Adrenal gland (tissue), 12 donors: ENCODE results near the gene PDE6B. TPM values are rescaled to one million over a fixed set of nuclear protein-coding genes. Genes with fewer than 3 reads are reported as not detected.

ENCODE experiments used
- DNase-seq, 7 donors: peaks; one replicate each; pipeline ENCODE4 v3.0.0-alpha.2; 2019 to 2020
- H3K27ac ChIP-seq, 5 donors: fragments of 200-600 bp; sonication (generic) in 4 of 5; 1 replicate in 3 of 5; 2 replicates in 2 of 5; pipeline versions ENCODE4 v1.5.1 to v1.8.0; 2016 to 2020; ENCODE audit warnings: mild to moderate bottlenecking in 1 of 5
- H3K27me3 ChIP-seq: fragments of 200-600 bp; 2 replicates; pipeline ENCODE4 v1.8.0; 2021
- H3K36me3 ChIP-seq, 2 donors: fragments of 200-600 bp; replicated peaks in 1 of 2; 1 replicate in 1 of 2; 2 replicates in 1 of 2; pipeline versions ENCODE4 v1.5.1 to v1.8.0; 2018 to 2022
- H3K4me1 ChIP-seq, 2 donors: fragments of 200-600 bp; replicated peaks in 1 of 2; 1 replicate in 1 of 2; 2 replicates in 1 of 2; pipeline versions ENCODE4 v1.5.1 to v1.8.0; 2018 to 2021
- H3K4me3 ChIP-seq, 4 donors: fragments of 200-600 bp; sonication (generic) in 3 of 4; one replicate each; pipeline ENCODE4 v1.5.1; 2016 to 2018
- H3K9me3 ChIP-seq, 3 donors: fragments of 200-600 bp; sonication (generic) in 1 of 3; replicated peaks in 1 of 3; 1 replicate in 2 of 3; 2 replicates in 1 of 3; pipeline versions ENCODE4 v1.5.1 to v1.8.0; 2016 to 2021
- CTCF ChIP-seq, 6 experiments: fragments of 450-650 bp in 4 of 6; fragments of 200-600 bp in 2 of 6; sonication (generic) in 1 of 6; IDR thresholded peaks; 1 replicate in 5 of 6; 2 replicates in 1 of 6; pipeline versions ENCODE4 v1.5.1 to v1.8.0; 2016 to 2021; ENCODE audit warnings: antibody characterized with exemption in 6 of 6, mild to moderate bottlenecking in 2 of 6, moderate library complexity in 1 of 6
- POLR2A ChIP-seq, 2 donors: fragments of 450-650 bp; IDR thresholded peaks; one replicate each; pipeline ENCODE4 v1.6.1; 2017; ENCODE audit warnings: antibody characterized with exemption in 2 of 2, mild to moderate bottlenecking in 2 of 2, moderate library complexity in 1 of 2
- WGBS, 4 donors: extraction: QIAGEN DNeasy Blood & Tissue Kit in 2 of 4; methylation state at CpG; one replicate each; pipeline versions ENCODE4 v1.1.5 to v1.1.7; 2013 to 2017; 5-methylcytosine and 5-hydroxymethylcytosine counted together
- intact Hi-C, 2 donors: fragments of 100-400 bp; cut with DNase I; formaldehyde crosslinking; loops; one replicate each; pipeline versions ENCODE4 v1.14.1 to v1.15.0; 2022 to 2023
- polyA plus RNA-seq, 3 donors: library from polyadenylated mRNA; stranded (reverse); fragments of 200-250 nt in 2 of 3; fragments of 350-450 nt in 1 of 3; fragmentation: Illumina TruSeq in 1 of 3; extraction: RNeasy Lipid Tissue Mini Kit (QIAGEN cat#74804) in 1 of 3; gene quantifications; one replicate each; pipeline ENCODE4 v1.2.3, GENCODE V29; 2013 to 2014
- total RNA-seq, 9 donors: library from RNA; depleted of rRNA in 4 of 9; stranded (reverse); fragments of >200 nt in 4 of 9; fragments of 120-200 nt in 1 of 9; fragmentation: NEBNext Ultra II Directional in 1 of 9; extraction: Animal tissue kit (Norgen Biotek cat#: 25700) in 1 of 9; gene quantifications; one replicate each; pipeline versions ENCODE4 v1.1.0 to v1.2.4, GENCODE V29; 2013 to 2023
- donor health status: healthy with polysubstance abuse.
- donor health status: Bipolar disorder and iron deficiency.
- donor health status: DM: yes; HTN: yes; CAD: no.
- donor health status: DM: no; HTN: no; CAD: no.
- donor health status: DM: no; HTN: no; CAD: no.
- donor health status: DM: yes; HTN: yes; CAD: no.

The PDE6B gene
- total and polyA plus RNA-seq, 12 donors = 0.68 to 26.6 (median 1.9) TPM; not detected in 2

DNA sequence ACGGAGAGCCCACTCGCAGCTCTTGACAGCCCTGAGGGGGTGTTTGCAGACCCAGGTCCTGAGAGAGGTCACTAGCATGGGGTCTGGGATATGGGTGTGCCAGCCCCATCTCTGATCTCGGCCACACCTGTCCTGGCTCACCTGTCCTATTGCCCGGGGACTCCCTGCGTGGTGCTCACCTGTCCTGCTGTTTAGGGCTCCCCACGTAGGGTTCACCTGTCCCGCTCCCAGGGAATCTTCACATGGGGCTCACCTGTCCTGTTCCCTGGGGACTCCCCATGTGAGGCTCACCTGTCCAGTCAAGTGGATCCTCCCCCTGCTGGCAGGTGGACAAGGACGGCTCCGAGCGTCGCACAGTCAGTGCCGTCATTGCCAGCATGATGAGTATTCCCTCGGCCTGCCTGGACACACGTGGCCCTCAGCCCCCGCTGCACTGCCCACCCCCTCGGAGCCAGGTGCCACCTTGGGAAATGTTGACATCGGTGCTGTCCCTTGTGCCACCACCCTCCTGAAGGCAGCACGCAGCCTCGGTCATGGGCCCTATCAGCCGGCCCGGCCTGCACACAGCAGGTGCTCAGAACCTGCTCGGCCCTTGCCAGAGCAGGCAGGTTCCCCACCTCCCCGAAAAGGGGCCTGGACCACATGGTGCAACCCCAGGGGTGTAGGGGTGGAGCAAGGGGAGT is 57.3 kb downstream of the PDE6B start:
- peaks cover 30 to 46% of the 10 kb centered on the region in 2 donors for H3K4me1 ChIP-seq
- H3K36me3 ChIP-seq = no peaks in the 10 kb centered on the region
- DNase-seq = peak in 2 of 7 donors; percentile 38 to 59
- H3K27me3 ChIP-seq = no peaks in the 10 kb centered on the region
- WGBS, 4 donors = 65 to 94% (median 84%) methylated on average over 8 to 23 of the region's 23 CpGs
- no peaks in the 10 kb centered on the region for H3K9me3 ChIP-seq
- intact Hi-C loops = no loop called here
- TF ChIP-seq CTCF (IDR thresholded peaks at IDR 0.05) = no peak
- TF ChIP-seq POLR2A (IDR thresholded peaks at IDR 0.05) = no peak
- H3K27ac ChIP-seq = no peak overlapping the region
- H3K4me3 ChIP-seq = no peak overlapping the region

GRCh38 chr4:683247-683897 is 58.0 kb downstream of the PDE6B start:
- Histone ChIP-seq H3K36me3 (no peaks in the 10 kb centered on the region), H3K27me3 (no peaks in the 10 kb centered on the region), H3K27ac (peak overlapping the region in 1 of 5 donors; percentile 2), H3K4me1 (peaks cover 35 to 49% of the 10 kb centered on the region in 2 donors), H3K4me3 (no peak overlapping the region), H3K9me3 (no peaks in the 10 kb centered on the region)
- intact Hi-C loops = no loop called here
- WGBS, 4 donors = 81 to 90% (median 85%) methylated on average over 5 to 25 of the region's 25 CpGs
- TF ChIP-seq CTCF (IDR thresholded peaks at IDR 0.05) (no peak), POLR2A (IDR thresholded peaks at IDR 0.05) (no peak)
- DNase-seq = peak in 2 of 7 donors; percentile 14 to 40

- Histone ChIP-seq H3K9me3 (no peaks in the 10 kb centered on the region), H3K4me1 (peaks cover 30 to 47% of the 10 kb centered on the region in 2 donors), H3K36me3 (no peaks in the 10 kb centered on the region), H3K27ac (peak overlapping the region in 1 of 5 donors; percentile 2), H3K4me3 (no peak overlapping the region), H3K27me3 (no peaks in the 10 kb centered on the region)
- intact Hi-C loops = no loop called here
- 32 to 62% (median 46%) methylated on average over 4 to 19 of the region's 19 CpGs for WGBS, 4 donors
- no peak for TF ChIP-seq POLR2A (IDR thresholded peaks at IDR 0.05)
- peak; percentile 72 to 84 (median 76) for TF ChIP-seq CTCF (IDR thresholded peaks at IDR 0.05)
- DNase-seq = peak; percentile 81 to 91 (median 87)
Observed at GRCh38 chr4:683982-684622, 58.7 kb downstream of the PDE6B start.

- Histone ChIP-seq H3K9me3 (no peaks in the 10 kb centered on the region), H3K36me3 (no peaks in the 10 kb centered on the region), H3K27ac (no peak overlapping the region), H3K4me3 (no peak overlapping the region), H3K27me3 (no peaks in the 10 kb centered on the region), H3K4me1 (peaks cover 29 to 50% of the 10 kb centered on the region in 2 donors)
- no peak for TF ChIP-seq CTCF (IDR thresholded peaks at IDR 0.05)
- TF ChIP-seq POLR2A (IDR thresholded peaks at IDR 0.05) = no peak
- intact Hi-C loops = no loop called here
- peak in 1 of 7 donors; percentile 27 for DNase-seq
- 86 to 95% (median 88%) methylated on average over 4 to 21 of the region's 21 CpGs for WGBS, 4 donors
Observed at GRCh38 chr4:684623-685327, 59.4 kb downstream of the PDE6B start.
